NCI-H460 (cell line): ENCODE measurements around the gene METAP2. TPM values are rescaled to one million over a fixed set of nuclear protein-coding genes. Genes with fewer than 3 reads are reported as not detected.
"Not testable (repeated sequence)": the region's sequence is repeated elsewhere in the genome, so short reads cannot be mapped to it uniquely, and the experiment has no call there.

Source experiments
- DNase-seq: peaks from one replicate; pipeline ENCODE4 v3.0.0-alpha.2; 2016; ENCODE audit warnings: low read depth; ENCODE audit errors: extremely low read depth
- polyA plus RNA-seq: library from polyadenylated mRNA; depleted of rRNA; stranded (reverse); fragments of >200 nt; gene quantifications from 2 replicates; pipeline ENCODE4 v1.2.3, GENCODE V29; 2014; cell fraction: nucleus; rRNA removed
- total RNA-seq: library from RNA; depleted of rRNA; stranded (reverse); fragments of >200 nt; shearing (Covaris generic); gene quantifications from 2 replicates; pipeline ENCODE4 v1.2.3, GENCODE V29; 2014; rRNA removed

Gene METAP2
- total RNA-seq: 154 and 168 TPM in 2 replicates
- 93.2 and 132 TPM in 2 replicates for polyA plus RNA-seq

- DNase-seq: peak; percentile 98
Observed at GRCh38 chr12:95473884-95474659, at the start of gene METAP2. TSS of gene METAP2 (plus strand) at chr12:95474152. CDS start at chr12:95474180, 28 bp downstream.

- DNase-seq: no peak
Observed at GRCh38 chr12:95424271-95424994, 49.5 kb upstream of the METAP2 start.

- no peak for DNase-seq
Observed at GRCh38 chr12:95429172-95429510, 44.8 kb upstream of the METAP2 start.

- DNase-seq: no peak
Observed at GRCh38 chr12:95431120-95431519, 42.8 kb upstream of the METAP2 start.

GRCh38 chr12:95435355-95435754 is 38.6 kb upstream of the METAP2 start:
- no peak for DNase-seq

GRCh38 chr12:95437565-95437964 is 36.4 kb upstream of the METAP2 start:
- no peak for DNase-seq

GRCh38 chr12:95439461-95440230 is 34.3 kb upstream of the METAP2 start:
- no peak for DNase-seq

- no peak for DNase-seq
Observed at GRCh38 chr12:95440401-95440800, 33.6 kb upstream of the METAP2 start.

- DNase-seq: no peak
Observed at GRCh38 chr12:95443459-95443858, 30.5 kb upstream of the METAP2 start.

GRCh38 chr12:95445099-95445498 is 28.9 kb upstream of the METAP2 start:
- not testable (repeated sequence) for DNase-seq

- no peak for DNase-seq
Observed at GRCh38 chr12:95445884-95446505, 28.0 kb upstream of the METAP2 start.

GRCh38 chr12:95446506-95446900 is 27.4 kb upstream of the METAP2 start:
- DNase-seq: no peak

- DNase-seq: not testable (repeated sequence)
Observed at GRCh38 chr12:95449656-95450055, 24.3 kb upstream of the METAP2 start.

- DNase-seq: not testable (repeated sequence)
Observed at GRCh38 chr12:95452501-95452900, 21.5 kb upstream of the METAP2 start.

- not testable (repeated sequence) for DNase-seq
Observed at GRCh38 chr12:95453881-95454280, 20.1 kb upstream of the METAP2 start.

- not testable (repeated sequence) for DNase-seq
Observed at GRCh38 chr12:95454780-95455215, 19.2 kb upstream of the METAP2 start.

GRCh38 chr12:95457605-95458004 is 16.3 kb upstream of the METAP2 start:
- DNase-seq: not testable (repeated sequence)

GRCh38 chr12:95458761-95459160 is 15.2 kb upstream of the METAP2 start:
- no peak for DNase-seq

- no peak for DNase-seq
Observed at GRCh38 chr12:95459310-95459709, 14.6 kb upstream of the METAP2 start.

GRCh38 chr12:95460105-95460504 is 13.8 kb upstream of the METAP2 start:
- DNase-seq: no peak

GRCh38 chr12:95460896-95461295 is 13.1 kb upstream of the METAP2 start:
- no peak for DNase-seq
